NK-92 (cell line): ENCODE data around the gene TBC1D22A.
"Not testable (repeated sequence)": the region's sequence is repeated elsewhere in the genome, so short reads cannot be mapped to it uniquely, and the experiment has no call there.

Source experiments
- DNase-seq: peaks from one replicate; lab custom pipeline; 2025; ENCODE audit not compliant: unreplicated experiment; lab: John Stamatoyannopoulos, UW

TBC1D22A gene

DNA sequence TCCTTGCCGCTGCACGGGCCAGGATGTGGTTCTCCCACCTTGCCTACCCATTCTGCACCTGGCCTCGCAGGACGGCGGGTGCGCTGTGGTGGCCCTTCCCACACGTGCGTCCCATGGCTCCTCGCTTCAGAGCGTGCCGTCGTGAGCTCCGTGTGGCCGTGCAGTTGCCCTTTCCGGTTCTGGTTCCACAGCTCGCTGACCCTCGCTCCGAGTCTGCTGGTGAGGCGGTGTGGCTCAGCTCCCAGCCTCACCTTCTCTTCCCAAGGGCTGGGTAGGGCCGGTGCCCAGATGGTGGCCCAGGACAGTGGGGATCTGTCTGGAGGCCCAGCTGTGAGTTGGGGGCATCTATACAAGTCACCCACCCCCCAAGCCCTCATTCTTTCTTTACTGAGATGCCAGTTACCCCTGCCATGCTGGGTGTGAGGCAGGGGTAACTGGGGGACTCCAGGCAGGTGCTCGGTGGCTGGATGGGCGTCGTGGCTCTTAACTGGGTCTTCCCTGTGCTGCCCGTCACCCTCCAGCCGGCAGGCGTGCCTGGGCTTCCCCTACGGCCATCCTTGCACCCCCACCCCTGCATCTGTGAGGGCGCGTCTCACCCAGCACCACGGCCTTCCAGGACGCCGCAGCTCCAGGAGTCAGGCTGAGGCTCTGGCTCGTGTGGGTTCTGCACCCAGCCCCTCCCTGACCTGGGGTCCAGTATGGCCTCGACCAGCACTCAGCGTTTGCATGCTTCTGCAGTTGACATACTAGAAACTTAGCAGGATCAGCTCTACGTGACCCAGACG lies 395.2 kb downstream of the TBC1D22A start:
- DNase-seq = no peak

DNA sequence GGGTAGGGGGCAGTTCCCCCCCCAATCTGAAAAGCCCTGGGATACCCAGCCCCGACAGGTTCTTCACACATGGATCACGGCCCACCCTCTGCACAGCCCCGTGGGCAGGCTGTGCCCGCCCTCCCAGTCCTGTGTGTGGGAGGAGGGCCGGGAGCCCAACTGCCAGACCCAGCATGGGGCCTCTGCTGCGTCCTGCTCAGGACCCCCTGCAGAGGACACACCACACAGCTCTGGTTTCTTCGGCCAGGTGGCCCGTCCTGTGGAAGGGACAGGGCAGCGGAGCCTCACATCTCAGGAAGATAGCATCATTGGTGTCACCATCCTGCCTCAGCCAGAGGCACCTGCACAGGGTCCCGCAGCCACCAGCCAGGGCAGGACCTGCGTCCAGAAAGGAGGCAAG lies 396.0 kb downstream of the TBC1D22A start:
- no peak for DNase-seq

DNA sequence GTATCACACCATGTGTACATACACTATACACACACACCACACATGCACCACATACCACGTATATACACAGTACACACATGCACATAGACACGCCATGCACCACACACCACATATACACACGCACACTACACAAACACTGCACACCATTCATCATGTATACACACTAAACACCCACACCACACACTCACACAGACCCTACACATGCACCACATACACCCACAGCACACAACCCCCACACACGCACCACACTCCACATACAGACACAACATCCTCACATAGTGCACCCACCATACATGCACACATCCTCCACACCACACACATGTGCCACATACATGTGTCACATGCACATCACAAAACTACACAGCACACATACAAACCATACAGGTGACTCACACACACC lies 397.1 kb downstream of the TBC1D22A start:
- no peak for DNase-seq

- DNase-seq = no peak
Measured at GRCh38 chr22:47160141-47160541, 397.7 kb downstream of the TBC1D22A start.

GRCh38 chr22:47160781-47161520 lies 398.5 kb downstream of the TBC1D22A start:
- DNase-seq = no peak

DNA sequence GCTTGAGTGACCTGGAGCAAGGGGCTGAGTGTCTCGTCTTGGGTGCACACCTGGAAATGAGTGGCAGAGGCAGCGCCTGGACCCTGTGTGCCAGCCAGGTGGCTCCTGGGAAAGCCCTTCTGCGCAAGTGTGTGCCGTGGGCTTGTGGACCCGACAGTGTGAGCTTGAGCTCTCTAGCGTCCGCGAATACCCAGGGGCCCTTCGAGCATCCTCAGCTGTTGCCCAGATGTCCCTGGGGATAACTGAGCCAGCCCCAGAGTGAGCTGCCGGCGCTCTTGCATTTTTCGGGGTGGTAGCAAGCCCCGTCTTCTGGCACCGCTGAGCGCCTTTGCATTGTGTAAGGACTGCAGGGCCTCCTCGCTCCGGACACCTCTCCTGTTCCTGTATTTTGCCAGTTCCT lies 399.2 kb downstream of the TBC1D22A start:
- DNase-seq = no peak

DNA sequence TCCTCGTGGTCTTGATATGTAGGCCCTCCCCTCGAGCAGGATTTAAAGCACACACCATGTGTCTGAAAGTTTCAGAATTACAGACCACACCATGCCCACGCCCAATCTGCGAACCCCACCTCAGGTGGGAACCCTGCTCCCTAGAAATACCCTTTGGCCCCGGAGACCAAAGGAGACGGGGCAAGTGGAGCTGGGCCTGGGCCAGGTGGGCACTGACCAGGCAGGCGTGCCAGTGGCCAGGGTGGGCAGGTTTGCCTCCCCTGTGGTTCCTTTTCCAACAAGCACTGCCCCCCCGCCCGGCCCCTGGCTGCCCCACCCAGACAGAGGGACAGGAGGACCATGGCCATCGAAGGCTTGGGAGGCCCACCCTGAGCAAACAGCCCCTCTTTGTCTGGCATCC lies 400.4 kb downstream of the TBC1D22A start:
- no peak for DNase-seq

DNA sequence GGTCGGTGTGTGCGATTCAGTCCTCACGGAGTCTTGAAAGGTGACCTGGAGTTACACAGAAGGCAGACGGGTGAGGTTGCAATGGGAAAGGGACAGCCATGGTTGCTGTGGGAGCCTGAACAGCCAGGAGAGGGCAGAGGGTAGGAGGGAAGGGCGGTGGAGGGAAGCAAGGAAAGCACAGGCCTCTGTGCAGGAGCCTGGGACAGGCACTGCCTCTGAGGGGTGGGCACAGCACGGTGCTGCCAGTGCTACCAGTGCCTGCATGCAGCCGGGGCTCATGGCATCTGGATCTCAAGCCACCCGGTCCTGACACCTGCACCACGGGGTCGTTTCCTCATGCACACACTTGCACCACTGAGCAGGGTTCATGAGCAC lies 401.0 kb downstream of the TBC1D22A start:
- no peak for DNase-seq

- DNase-seq = no peak
Measured at GRCh38 chr22:47163856-47164513, 401.5 kb downstream of the TBC1D22A start.

DNA sequence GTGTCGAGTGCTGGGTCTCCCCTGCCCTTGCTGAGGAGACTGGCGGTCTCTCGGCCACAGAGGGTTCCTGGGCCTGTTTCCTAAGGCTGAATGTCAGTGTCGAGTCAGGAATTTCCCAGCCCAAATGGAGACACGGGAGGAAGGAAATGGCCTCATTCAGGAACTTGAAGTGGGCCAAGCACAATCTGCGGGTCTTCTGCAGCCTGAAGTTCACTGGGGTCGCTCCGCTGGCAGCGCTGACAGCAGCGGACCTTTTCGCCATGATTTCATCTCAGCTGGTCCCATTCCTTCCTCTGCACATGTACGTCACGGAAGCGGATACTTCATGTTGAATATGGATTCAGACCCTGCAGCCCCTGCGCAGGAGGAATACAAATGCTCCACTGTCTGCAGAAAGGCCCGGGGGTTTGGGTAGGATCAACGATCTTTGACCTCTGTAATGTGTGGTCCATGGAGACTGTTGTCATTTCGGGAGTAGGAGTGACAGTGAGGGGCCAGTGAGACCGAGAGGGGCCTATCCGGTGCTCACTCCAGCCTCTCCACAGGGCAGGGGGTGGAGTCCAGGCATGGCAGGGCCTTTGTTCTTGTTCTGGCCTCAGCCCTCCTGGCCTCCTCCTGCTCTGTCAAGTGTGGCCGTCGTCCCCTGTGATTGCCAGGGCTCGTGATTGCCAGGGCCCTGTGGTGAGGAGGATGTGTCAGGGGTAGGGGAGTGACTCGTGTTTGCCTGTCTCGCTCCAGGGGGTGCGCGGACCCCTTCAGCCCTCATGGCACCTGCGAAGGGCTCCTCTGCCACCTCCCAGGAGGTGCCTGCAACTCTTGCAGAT lies 402.3 kb downstream of the TBC1D22A start:
- DNase-seq = no peak

DNA sequence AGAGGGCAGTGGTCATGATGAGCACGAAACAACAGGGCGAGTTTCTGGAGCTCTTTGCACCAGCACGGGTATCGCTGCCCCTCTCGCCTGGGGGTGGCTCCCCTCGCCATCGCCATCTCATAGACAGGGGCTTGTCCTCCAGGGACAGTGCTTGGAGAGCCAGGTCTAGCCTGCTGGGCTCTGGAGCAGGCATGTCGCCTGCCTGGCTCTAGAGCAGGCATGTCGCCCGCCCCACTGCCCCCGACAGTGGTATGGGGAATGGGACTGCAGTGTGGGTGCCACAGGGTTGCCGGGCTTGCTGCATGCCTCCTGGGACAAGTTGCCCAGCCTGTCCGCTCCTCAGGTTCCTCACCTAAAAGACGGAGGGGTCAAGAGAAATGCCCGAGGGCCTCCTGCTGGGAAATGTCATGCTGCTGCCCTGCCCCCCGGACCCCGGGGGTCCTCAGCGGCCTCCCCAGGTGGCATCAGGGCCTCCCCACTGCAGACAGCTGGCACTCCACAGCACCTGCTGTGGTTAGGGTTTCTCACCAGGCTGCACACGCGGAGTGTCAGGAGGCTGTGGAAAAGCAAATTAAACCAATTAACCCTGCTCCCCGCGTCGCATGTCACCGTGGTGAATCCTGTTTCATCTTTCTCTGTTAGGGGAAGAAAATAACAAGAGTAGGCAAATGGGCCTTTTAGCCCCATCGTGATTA lies 403.0 kb downstream of the TBC1D22A start:
- DNase-seq = no peak

DNA sequence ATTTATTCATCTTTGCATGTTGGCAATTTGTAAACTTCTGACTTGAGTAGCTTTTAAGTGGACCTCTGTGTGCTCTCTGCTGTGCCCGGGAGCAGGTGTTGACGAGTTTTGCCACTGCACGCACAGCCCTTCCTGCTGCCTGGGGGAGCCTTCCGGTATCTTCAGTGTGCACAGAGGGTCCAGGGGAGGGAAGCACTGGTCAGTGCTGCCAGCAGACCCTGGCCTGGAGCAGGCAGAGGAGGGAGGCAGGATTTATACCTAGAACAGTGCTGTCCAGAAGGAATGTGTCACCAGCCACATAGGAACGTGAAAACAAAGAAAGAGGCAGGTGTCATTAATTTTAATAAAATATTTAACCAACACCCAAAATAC lies 403.6 kb downstream of the TBC1D22A start:
- DNase-seq = no peak

DNA sequence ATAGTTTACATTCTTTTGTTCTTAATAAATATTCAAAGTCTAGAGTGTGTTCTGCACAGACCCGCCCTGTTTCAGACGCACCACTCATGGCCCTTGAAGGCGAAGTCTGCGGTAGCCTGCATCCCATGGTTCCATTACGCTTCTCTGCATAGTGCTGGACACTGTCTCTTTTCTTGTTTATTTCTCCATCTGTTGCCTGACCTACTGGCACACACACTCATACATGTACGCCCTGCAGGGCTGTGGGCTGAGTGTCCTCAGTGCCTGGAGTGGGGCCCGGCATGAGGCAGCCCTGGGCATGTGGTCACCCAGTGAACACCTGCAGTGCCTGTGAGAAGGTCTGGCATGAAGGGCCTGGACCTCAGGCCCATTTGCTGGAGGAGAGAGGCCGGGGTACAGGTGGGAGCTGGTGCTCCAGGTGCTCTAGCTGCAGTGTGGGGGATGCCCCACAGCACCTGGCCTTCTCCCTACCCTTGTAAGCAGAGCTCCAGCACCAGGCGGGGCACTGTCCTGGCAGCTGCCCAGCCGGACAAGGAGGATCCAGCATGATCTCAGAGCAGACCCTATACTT lies 404.1 kb downstream of the TBC1D22A start:
- no peak for DNase-seq

- no peak for DNase-seq
Measured at GRCh38 chr22:47167056-47167455, 404.6 kb downstream of the TBC1D22A start.

DNA sequence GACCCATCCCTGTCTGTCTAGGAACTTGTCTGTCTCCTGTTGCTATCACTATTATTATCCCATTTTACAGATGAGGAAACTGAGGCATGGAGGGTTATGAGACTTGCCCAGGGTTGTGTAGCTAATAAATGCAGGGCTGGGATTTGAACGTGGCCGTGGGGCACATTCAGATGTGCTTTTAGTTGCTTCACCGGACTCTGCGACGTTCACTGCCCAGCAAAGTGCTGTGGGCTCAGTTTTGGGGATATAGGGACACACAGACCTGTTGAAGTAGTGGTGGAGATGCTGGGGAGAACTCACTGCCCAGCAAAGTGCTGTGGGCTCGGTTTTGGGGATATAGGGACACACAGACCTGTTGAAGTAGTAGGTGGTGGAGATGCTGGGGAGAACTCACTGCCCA lies 405.5 kb downstream of the TBC1D22A start:
- not testable (repeated sequence) for DNase-seq

- DNase-seq = no peak
Measured at GRCh38 chr22:47168441-47168840, 406.0 kb downstream of the TBC1D22A start.

DNA sequence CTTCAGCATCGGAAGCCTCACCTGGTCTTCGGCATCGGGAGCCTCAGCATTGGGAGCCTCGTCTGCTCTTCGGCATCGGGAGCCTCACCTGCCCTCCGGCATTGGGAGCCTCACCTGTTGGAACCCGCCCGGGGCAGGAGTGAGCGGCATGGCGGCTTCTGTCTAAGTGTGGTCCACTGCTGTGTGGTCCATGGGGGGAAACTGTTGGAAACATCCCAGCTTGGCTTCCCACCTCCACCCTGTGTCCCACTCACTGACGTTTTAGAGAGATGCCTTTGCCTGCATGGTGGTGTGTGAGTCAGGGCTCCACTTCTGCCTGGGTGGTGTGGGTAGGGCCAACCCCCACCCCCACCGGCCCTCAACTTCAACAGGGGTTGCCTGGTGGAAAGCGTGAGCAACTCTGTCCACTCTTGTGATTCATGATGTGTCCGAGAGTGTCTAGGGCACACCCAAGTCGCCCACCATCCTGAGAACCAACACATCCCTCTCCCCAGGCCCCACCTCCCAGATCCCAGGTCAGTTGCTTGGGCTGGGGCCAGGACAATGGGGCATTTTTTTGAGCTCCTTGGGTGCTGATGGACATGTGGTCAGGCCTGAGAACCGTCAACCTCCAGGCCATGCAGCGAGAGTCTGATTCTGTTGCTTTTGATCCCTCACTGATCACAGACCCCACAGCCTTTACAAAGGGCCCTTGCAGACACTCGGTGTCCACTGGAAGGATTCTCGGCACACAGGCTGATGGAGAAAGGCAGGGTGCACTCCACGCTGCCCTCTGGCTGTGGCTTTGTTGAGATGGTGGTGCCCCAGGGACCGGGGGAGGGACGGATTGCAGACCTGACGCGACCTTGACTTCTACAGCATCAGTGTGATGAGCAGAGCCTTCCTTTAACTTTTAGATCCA lies 406.7 kb downstream of the TBC1D22A start:
- no peak for DNase-seq

- no peak for DNase-seq
Measured at GRCh38 chr22:47169801-47170140, 407.3 kb downstream of the TBC1D22A start.
